Naive thymus-derived CD8-positive, alpha-beta T cell (primary cell): Measurements from ENCODE around the gene CREB5. TPM values are rescaled to one million over a fixed set of nuclear protein-coding genes. Genes with fewer than 3 reads are reported as not detected.

Experiments used
- ATAC-seq, 2 donors: fragments of 150-1000 bp; cut with Tn5 transposase in 1 of 2; sonication (Bioruptor Pico), chemical (Tn5 transposase) in 1 of 2; 1 replicate in 1 of 2; 2 replicates in 1 of 2; pipeline ENCODE4 v1.10.0; 2021; ENCODE audit warnings: mild to moderate bottlenecking in 2 of 2, moderate library complexity in 2 of 2
- POLR2A ChIA-PET: fragments of 350-600 bp; sonication (Branson Sonifier 250); formaldehyde crosslinking; loops from one replicate; lab custom pipeline; 2021; ENCODE audit warnings: antibody characterized with exemption; lab: Charles Lee
- DNase-seq, 10 donors: peaks; one replicate each; pipeline versions ENCODE4 v3.0.0 to v3.0.0-alpha.2; 2020 to 2022
- H3K27ac Mint-ChIP-seq, 10 donors: one replicate each; pipeline ENCODE4 v1.8.0; 2020 to 2022; ENCODE audit warnings: mild to moderate bottlenecking in 10 of 10, mixed read lengths in 10 of 10, moderate library complexity in 4 of 10, inconsistent platforms in 1 of 10
- H3K27me3 Mint-ChIP-seq, 5 donors: one replicate each; pipeline ENCODE4 v1.8.0; 2021 to 2022; ENCODE audit warnings: mixed read lengths in 5 of 5
- H3K36me3 Mint-ChIP-seq, 3 donors: one replicate each; pipeline ENCODE4 v1.8.0; 2020 to 2022; ENCODE audit warnings: mixed read lengths in 3 of 3, mild to moderate bottlenecking in 2 of 3, inconsistent platforms in 1 of 3
- H3K4me1 Mint-ChIP-seq, 4 donors: one replicate each; pipeline ENCODE4 v1.8.0; 2021 to 2022; ENCODE audit warnings: mixed read lengths in 4 of 4
- H3K4me3 Mint-ChIP-seq, 10 donors: one replicate each; pipeline ENCODE4 v1.8.0; 2020 to 2022; ENCODE audit warnings: mild to moderate bottlenecking in 10 of 10, mixed read lengths in 10 of 10, moderate library complexity in 6 of 10, inconsistent platforms in 1 of 10
- H3K9me3 Mint-ChIP-seq, 9 donors: one replicate each; pipeline ENCODE4 v1.8.0; 2020 to 2022; ENCODE audit warnings: mixed read lengths in 9 of 9, mild to moderate bottlenecking in 3 of 9, inconsistent platforms in 1 of 9, moderate library complexity in 1 of 9
- polyA plus RNA-seq, 3 donors: library from polyadenylated mRNA; unstranded; fragments of 300-500 nt; fragmentation: Illumina TruSeq; gene quantifications; one replicate each; pipeline ENCODE4 v1.2.3, GENCODE V29; 2021
- total RNA-seq, 8 experiments: library from RNA in 2 of 8; stranded (reverse) in 2 of 8; gene quantifications; one replicate each; pipeline ENCODE4 v1.2.3 and lab custom pipeline; 2021 to 2026

Gene CREB5
- total and polyA plus RNA-seq, 5 experiments from 2014 or later = 0.19 to 0.23 TPM; not detected in 3

GRCh38 chr7:28408960-28409715 is 3.2 kb upstream of the CREB5 start:
- peaks cover 14 to 42% (median 28%) of the 10 kb centered on the region in 4 donors for H3K4me1 Mint-ChIP-seq
- H3K36me3 Mint-ChIP-seq = peaks cover 0 to 5% (median 0%) of the 10 kb centered on the region in 3 donors
- peaks cover 34 to 86% (median 58%) of the 10 kb centered on the region in 5 donors for H3K27me3 Mint-ChIP-seq
- POLR2A ChIA-PET = no interaction called here
- peaks cover 0 to 1% (median 0%) of the 10 kb centered on the region in 9 donors for H3K9me3 Mint-ChIP-seq
- DNase-seq (peak; percentile 19 to 82 (median 42)), ATAC-seq (peak; percentile 61 to 71)
- peak overlapping the region; percentile 81 to 96 (median 90) for H3K4me3 Mint-ChIP-seq
- peak overlapping the region in 7 of 10 donors; percentile 16 to 74 (median 56) for H3K27ac Mint-ChIP-seq

- peaks cover 34 to 89% (median 60%) of the 10 kb centered on the region in 5 donors for H3K27me3 Mint-ChIP-seq
- H3K9me3 Mint-ChIP-seq = peaks cover 0 to 1% (median 0%) of the 10 kb centered on the region in 9 donors
- H3K36me3 Mint-ChIP-seq = peaks cover 0 to 5% (median 0%) of the 10 kb centered on the region in 3 donors
- peak overlapping the region in 4 of 10 donors; percentile 25 to 72 (median 50) for H3K27ac Mint-ChIP-seq
- peak overlapping the region; percentile 81 to 96 (median 90) for H3K4me3 Mint-ChIP-seq
- peaks cover 14 to 42% (median 28%) of the 10 kb centered on the region in 4 donors for H3K4me1 Mint-ChIP-seq
- DNase-seq = peak in 2 of 10 donors; percentile 12 to 17
- ATAC-seq = peak; percentile 39 to 40
- POLR2A ChIA-PET = no interaction called here
These were observed 2.3 kb upstream of the CREB5 start for GRCh38 chr7:28409716-28410627.

DNA sequence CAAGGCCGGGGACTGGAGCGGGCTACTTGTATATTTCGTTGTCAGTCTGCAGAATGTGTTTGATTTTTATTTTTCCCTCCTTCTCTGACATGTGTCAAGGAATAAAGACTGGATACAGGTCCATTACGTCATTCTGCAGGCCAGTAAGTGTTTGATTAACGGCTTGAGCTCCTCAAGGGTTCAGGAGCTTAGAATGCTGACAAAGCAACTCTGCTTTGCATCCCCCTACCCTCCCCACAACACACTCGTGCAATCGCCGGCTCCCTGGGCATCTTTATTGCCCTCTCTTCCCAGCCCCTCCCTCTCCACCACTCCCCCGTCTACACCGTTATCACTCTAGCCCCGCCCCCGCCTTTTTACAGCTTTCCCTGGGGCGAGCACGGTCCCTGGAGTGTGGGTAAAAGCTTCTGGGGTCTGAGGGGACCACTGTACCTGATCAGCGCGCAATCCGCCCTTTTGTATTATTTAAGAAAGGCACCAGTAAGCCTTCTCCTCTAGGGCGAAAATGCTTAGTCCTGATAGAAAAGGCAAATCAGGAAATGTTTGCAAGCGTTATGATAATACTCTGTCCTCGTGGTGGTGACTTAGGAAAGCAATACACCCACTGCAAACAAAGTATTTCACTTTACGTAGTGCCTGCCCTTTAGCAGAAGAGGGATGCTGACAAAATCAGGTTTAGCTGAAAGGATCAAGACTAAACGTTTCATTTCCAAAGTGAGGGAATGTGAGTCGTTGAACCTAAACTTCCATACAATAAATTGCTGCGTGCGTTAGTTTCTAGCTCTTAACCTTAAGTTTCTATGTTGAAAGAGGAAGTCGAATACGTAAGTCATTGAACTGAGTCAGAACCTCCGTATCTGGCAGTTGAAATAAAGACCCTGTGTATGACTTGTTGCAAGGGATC is 1.4 kb upstream of the CREB5 start:
- Mint-ChIP-seq H3K4me3 (peak overlapping the region; percentile 61 to 87 (median 84)), H3K9me3 (peaks cover 0 to 1% (median 0%) of the 10 kb centered on the region in 9 donors), H3K4me1 (peaks cover 14 to 42% (median 28%) of the 10 kb centered on the region in 4 donors), H3K36me3 (peaks cover 0 to 5% (median 0%) of the 10 kb centered on the region in 3 donors), H3K27me3 (peaks cover 36 to 89% (median 65%) of the 10 kb centered on the region in 5 donors), H3K27ac (peak overlapping the region in 2 of 10 donors; percentile 25 to 79)
- POLR2A ChIA-PET = no interaction called here
- DNase-seq (peak in 1 of 10 donors; percentile 15), ATAC-seq (peak; percentile 31 to 47)

DNA sequence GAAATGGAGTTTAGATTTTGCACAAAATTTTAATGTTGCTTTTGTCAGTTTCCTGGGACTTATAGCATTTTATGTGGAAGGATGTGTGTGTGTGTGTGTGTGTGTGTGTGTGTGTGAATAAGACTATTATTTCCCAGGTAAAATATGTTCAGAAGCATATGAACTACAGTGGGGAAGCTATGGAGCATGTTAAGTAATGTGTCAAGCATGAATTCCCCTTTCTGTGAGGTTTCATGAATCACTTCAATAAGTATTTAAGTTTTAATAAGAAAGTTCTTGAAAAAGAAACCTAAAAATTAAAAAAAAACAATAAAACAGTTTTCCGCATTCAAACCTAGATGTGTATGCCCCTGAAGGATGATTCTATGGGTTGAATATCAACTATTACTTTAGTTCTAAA is 693 bp downstream of the CREB5 start:
- Mint-ChIP-seq H3K36me3 (peaks cover 0 to 5% (median 0%) of the 10 kb centered on the region in 3 donors), H3K27me3 (peaks cover 32 to 89% (median 56%) of the 10 kb centered on the region in 5 donors), H3K27ac (no peak overlapping the region), H3K4me3 (no peak overlapping the region), H3K4me1 (peaks cover 14 to 42% (median 28%) of the 10 kb centered on the region in 4 donors), H3K9me3 (peaks cover 0 to 1% (median 0%) of the 10 kb centered on the region in 9 donors)
- ATAC-seq (no peak), DNase-seq (no peak)
- POLR2A ChIA-PET = no interaction called here

- DNase-seq = no peak
- Mint-ChIP-seq H3K27me3 (peaks cover 31 to 75% (median 47%) of the 10 kb centered on the region in 5 donors), H3K36me3 (peaks cover 0 to 3% (median 0%) of the 10 kb centered on the region in 3 donors), H3K27ac (no peak overlapping the region), H3K9me3 (peaks cover 0 to 1% (median 0%) of the 10 kb centered on the region in 9 donors), H3K4me3 (no peak overlapping the region), H3K4me1 (peaks cover 11 to 29% (median 19%) of the 10 kb centered on the region in 4 donors)
- no peak for ATAC-seq
- POLR2A ChIA-PET = no interaction called here
These were observed 2.1 kb downstream of the CREB5 start for GRCh38 chr7:28414453-28414852.

- H3K4me3 Mint-ChIP-seq = no peak overlapping the region
- peaks cover under 1 to 2% (median under 1%) of the 10 kb centered on the region in 4 donors for H3K4me1 Mint-ChIP-seq
- H3K9me3 Mint-ChIP-seq = no peaks in the 10 kb centered on the region
- H3K27ac Mint-ChIP-seq = no peak overlapping the region
- H3K27me3 Mint-ChIP-seq = peaks cover 23 to 56% (median 34%) of the 10 kb centered on the region in 5 donors
- DNase-seq (no peak), ATAC-seq (no peak)
- H3K36me3 Mint-ChIP-seq = no peaks in the 10 kb centered on the region
- POLR2A ChIA-PET = no interaction called here
These were observed 5.1 kb downstream of the CREB5 start for GRCh38 chr7:28417321-28417940.

DNA sequence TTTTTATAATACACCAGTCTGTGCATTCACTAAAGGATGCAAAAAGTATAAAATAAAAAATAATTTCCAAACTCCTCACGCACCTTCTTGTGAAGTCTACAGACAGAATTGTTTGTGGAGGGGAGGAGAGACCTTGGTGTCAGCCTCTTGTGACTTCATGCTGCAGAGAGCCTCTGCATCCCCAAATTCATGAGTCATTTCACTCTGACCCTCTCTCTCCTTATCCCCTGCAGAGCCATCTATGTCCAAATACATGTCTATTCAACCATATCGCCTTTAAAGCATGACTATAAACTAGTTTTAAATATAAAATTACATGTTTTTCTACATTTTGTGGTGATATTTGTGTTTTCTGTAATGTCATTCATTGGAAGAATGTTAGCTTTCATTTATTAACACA is 6.0 kb downstream of the CREB5 start:
- H3K27ac Mint-ChIP-seq = no peak overlapping the region
- H3K27me3 Mint-ChIP-seq = peaks cover 23 to 55% (median 32%) of the 10 kb centered on the region in 5 donors
- H3K4me3 Mint-ChIP-seq = no peak overlapping the region
- ATAC-seq = no peak
- no peak for DNase-seq
- no peaks in the 10 kb centered on the region for H3K4me1 Mint-ChIP-seq
- POLR2A ChIA-PET = no interaction called here
- H3K36me3 Mint-ChIP-seq = no peaks in the 10 kb centered on the region
- H3K9me3 Mint-ChIP-seq = no peaks in the 10 kb centered on the region

GRCh38 chr7:28418966-28419365 is 6.6 kb downstream of the CREB5 start:
- H3K36me3 Mint-ChIP-seq = no peaks in the 10 kb centered on the region
- POLR2A ChIA-PET = no interaction called here
- ATAC-seq (no peak), DNase-seq (no peak)
- no peak overlapping the region for H3K27ac Mint-ChIP-seq
- H3K4me1 Mint-ChIP-seq = no peaks in the 10 kb centered on the region
- H3K27me3 Mint-ChIP-seq = peaks cover 18 to 55% (median 32%) of the 10 kb centered on the region in 5 donors
- H3K9me3 Mint-ChIP-seq = no peaks in the 10 kb centered on the region
- no peak overlapping the region for H3K4me3 Mint-ChIP-seq

DNA sequence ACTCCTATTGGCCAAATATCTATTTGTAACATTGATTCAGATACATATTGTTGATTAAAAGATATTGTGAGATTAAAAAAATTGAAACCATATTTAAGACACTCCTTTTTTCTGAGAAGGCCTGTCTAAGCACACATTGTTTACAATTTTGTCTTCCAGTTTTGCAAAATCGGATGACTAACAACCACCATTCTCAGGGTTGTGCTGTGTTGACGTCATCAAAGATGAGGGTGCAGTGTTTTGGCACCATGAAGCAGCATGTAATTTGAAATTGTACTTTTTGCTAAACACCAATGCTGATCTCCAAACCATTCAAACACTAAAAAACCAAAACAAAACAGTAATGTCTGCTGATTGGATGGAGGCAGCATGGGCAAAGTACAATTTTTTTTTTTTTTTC is 7.4 kb downstream of the CREB5 start:
- Mint-ChIP-seq H3K4me3 (no peak overlapping the region), H3K27ac (no peak overlapping the region), H3K9me3 (no peaks in the 10 kb centered on the region), H3K4me1 (no peaks in the 10 kb centered on the region), H3K36me3 (no peaks in the 10 kb centered on the region), H3K27me3 (peaks cover 16 to 52% (median 32%) of the 10 kb centered on the region in 5 donors)
- DNase-seq = no peak
- POLR2A ChIA-PET = no interaction called here
- ATAC-seq = no peak

DNA sequence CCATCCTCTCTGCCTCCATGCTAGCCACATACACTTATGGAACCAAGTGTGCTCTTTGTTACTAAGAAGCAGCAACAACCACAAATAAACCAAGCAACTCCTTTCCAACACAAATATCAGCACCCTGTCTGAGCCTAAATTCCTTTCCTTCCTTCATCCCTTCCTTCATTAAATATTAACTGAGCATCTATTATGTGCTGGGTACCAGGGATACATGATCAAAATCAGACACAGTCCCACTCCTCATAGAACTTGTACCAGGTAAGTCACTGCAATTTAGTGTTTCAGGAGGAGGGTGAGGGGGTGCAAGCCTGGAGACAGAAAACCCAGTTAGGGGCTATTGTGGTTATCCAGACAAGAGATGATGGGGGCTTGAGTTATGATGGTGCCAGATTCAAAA is 10.8 kb downstream of the CREB5 start:
- ATAC-seq = no peak

GRCh38 chr7:28423918-28424514 is 11.7 kb downstream of the CREB5 start:
- Mint-ChIP-seq H3K36me3 (no peaks in the 10 kb centered on the region), H3K27ac (no peak overlapping the region), H3K4me1 (no peaks in the 10 kb centered on the region), H3K27me3 (peaks cover 13 to 41% (median 21%) of the 10 kb centered on the region in 5 donors), H3K9me3 (no peaks in the 10 kb centered on the region), H3K4me3 (no peak overlapping the region)
- no peak for ATAC-seq
- DNase-seq = no peak
- POLR2A ChIA-PET = no interaction called here

More for the DNA sequence above, 10.8 kb downstream of the CREB5 start:
- Mint-ChIP-seq H3K27ac (peak overlapping the region in 1 of 10 donors; percentile 61), H3K4me3 (no peak overlapping the region), H3K9me3 (no peaks in the 10 kb centered on the region), H3K4me1 (no peaks in the 10 kb centered on the region), H3K36me3 (no peaks in the 10 kb centered on the region), H3K27me3 (peaks cover 12 to 34% (median 21%) of the 10 kb centered on the region in 5 donors)
- no peak for DNase-seq
- POLR2A ChIA-PET = no interaction called here
